ENCODE data around the gene AFG3L2.

Gene AFG3L2

GRCh38 chr18:12308386-12309100, 68.5 kb downstream of the AFG3L2 start:
- H3K4me3 ChIP-seq (ENCODE audit: low read depth, low read length) = peak overlapping the region; percentile 82
- DNase-seq (ENCODE audit: low read depth) = peak; percentile 62

- H3K4me3 ChIP-seq (ENCODE audit: low read depth, low read length) = peak within 1 kb of the TSS; percentile 82
- no peak for DNase-seq (ENCODE audit: low read depth)
Observed at GRCh38 chr18:12307701-12308385, 69.2 kb downstream of the AFG3L2 start, which contains the start of gene TUBB6. Gene TUBB6 (plus strand): TSS chr18:12308241. CDS start chr18:12308293, 52 bp downstream.

- no peak for DNase-seq (ENCODE audit: low read depth)
- peak overlapping the region; percentile 82 for H3K4me3 ChIP-seq (ENCODE audit: low read depth, low read length)
Observed at GRCh38 chr18:12306752-12307700, 70.0 kb downstream of the AFG3L2 start.

GRCh38 chr18:12305930-12306629, 70.9 kb downstream of the AFG3L2 start:
- H3K4me3 ChIP-seq (ENCODE audit: low read depth, low read length) = peak overlapping the region; percentile 82
- DNase-seq (ENCODE audit: low read depth) = no peak

GRCh38 chr18:12305211-12305610, 71.8 kb downstream of the AFG3L2 start:
- no peak overlapping the region for H3K4me3 ChIP-seq (ENCODE audit: low read depth, low read length)
- no peak for DNase-seq (ENCODE audit: low read depth)

- H3K4me3 ChIP-seq (ENCODE audit: low read depth, low read length) = no peak overlapping the region
- DNase-seq (ENCODE audit: low read depth) = no peak
Observed at GRCh38 chr18:12304351-12305210, 72.4 kb downstream of the AFG3L2 start.

- DNase-seq (ENCODE audit: low read depth) = no peak
- H3K4me3 ChIP-seq (ENCODE audit: low read depth, low read length) = no peak overlapping the region
Observed at GRCh38 chr18:12302391-12303147, 74.5 kb downstream of the AFG3L2 start.

GRCh38 chr18:12301263-12302005, 75.6 kb downstream of the AFG3L2 start:
- no peak overlapping the region for H3K4me3 ChIP-seq (ENCODE audit: low read depth, low read length)
- DNase-seq (ENCODE audit: low read depth) = no peak

- no peak for DNase-seq (ENCODE audit: low read depth)
- no peak overlapping the region for H3K4me3 ChIP-seq (ENCODE audit: low read depth, low read length)
Observed at GRCh38 chr18:12299862-12300261, 77.2 kb downstream of the AFG3L2 start.

GRCh38 chr18:12296457-12296856, 80.6 kb downstream of the AFG3L2 start:
- H3K4me3 ChIP-seq (ENCODE audit: low read depth, low read length) = no peak overlapping the region
- DNase-seq (ENCODE audit: low read depth) = no peak

GRCh38 chr18:12296087-12296403, 81.0 kb downstream of the AFG3L2 start:
- no peak overlapping the region for H3K4me3 ChIP-seq (ENCODE audit: low read depth, low read length)
- no peak for DNase-seq (ENCODE audit: low read depth)

- DNase-seq (ENCODE audit: low read depth) = no peak
- no peak overlapping the region for H3K4me3 ChIP-seq (ENCODE audit: low read depth, low read length)
Observed at GRCh38 chr18:12295389-12296086, 81.5 kb downstream of the AFG3L2 start.

GRCh38 chr18:12293831-12294230, 83.2 kb downstream of the AFG3L2 start:
- H3K4me3 ChIP-seq (ENCODE audit: low read depth, low read length) = no peak overlapping the region
- no peak for DNase-seq (ENCODE audit: low read depth)

- DNase-seq (ENCODE audit: low read depth) = no peak
- H3K4me3 ChIP-seq (ENCODE audit: low read depth, low read length) = no peak overlapping the region
Observed at GRCh38 chr18:12291690-12292089, 85.3 kb downstream of the AFG3L2 start.

GRCh38 chr18:12291161-12291560, 85.9 kb downstream of the AFG3L2 start:
- no peak overlapping the region for H3K4me3 ChIP-seq (ENCODE audit: low read depth, low read length)
- DNase-seq (ENCODE audit: low read depth) = no peak

GRCh38 chr18:12290086-12290485, 86.9 kb downstream of the AFG3L2 start:
- no peak for DNase-seq (ENCODE audit: low read depth)
- H3K4me3 ChIP-seq (ENCODE audit: low read depth, low read length) = no peak overlapping the region

- H3K4me3 ChIP-seq (ENCODE audit: low read depth, low read length) = peak overlapping the region; percentile 48
- DNase-seq (ENCODE audit: low read depth) = no peak
Observed at GRCh38 chr18:12288403-12288755, 88.6 kb downstream of the AFG3L2 start.

Data from skeletal muscle cell (primary cell).